Liver (tissue), 3 donors: ENCODE data around the gene BTBD8.

Source experiments
- ATF3 ChIP-seq: IDR thresholded peaks from 2 replicates; pipeline ENCODE4 v1.6.1; 2016; ENCODE audit warnings: antibody characterized with exemption
- CTCF ChIP-seq: fragments of 150-350 bp; IDR thresholded peaks from 2 replicates; pipeline ENCODE4 v1.5.1; 2017; ENCODE audit warnings: improper control_type of control experiment, low read depth, low read length; ENCODE audit not compliant: missing input control
- FOXA1 ChIP-seq: IDR thresholded peaks from 2 replicates; pipeline ENCODE4 v1.6.1; 2016; ENCODE audit warnings: antibody characterized with exemption
- HNF4A ChIP-seq, 2 donors: conservative IDR thresholded peaks; 2 replicates each; pipeline ENCODE4 v1.6.1; 2016; ENCODE audit warnings: antibody characterized with exemption in 2 of 2, mild to moderate bottlenecking in 2 of 2
- SP1 ChIP-seq: IDR thresholded peaks from 2 replicates; pipeline ENCODE4 v1.6.1; 2018; ENCODE audit warnings: antibody characterized with exemption, mild to moderate bottlenecking
- TAF1 ChIP-seq: conservative IDR thresholded peaks from 2 replicates; pipeline ENCODE4 v1.6.1; 2016; ENCODE audit warnings: antibody characterized with exemption, mild to moderate bottlenecking
- YY1 ChIP-seq: IDR thresholded peaks from 2 replicates; pipeline ENCODE4 v1.6.1; 2016; ENCODE audit warnings: antibody characterized with exemption, mild to moderate bottlenecking
- ZBTB33 ChIP-seq: IDR thresholded peaks from 2 replicates; pipeline ENCODE4 v1.6.1; 2016; ENCODE audit warnings: antibody characterized with exemption
- donor health status: healthy.
- donor health status: healthy.

- no peak for TF ChIP-seq CTCF
- TF ChIP-seq YY1: no peak
- TF ChIP-seq TAF1: no peak
- TF ChIP-seq ZBTB33: no peak
- TF ChIP-seq SP1: no peak
- TF ChIP-seq HNF4A (conservative IDR thresholded peaks at IDR 0.05): no peak
- no peak for TF ChIP-seq FOXA1
- TF ChIP-seq ATF3: no peak
Measured at GRCh38 chr1:92117526-92117925, 37.4 kb downstream of the BTBD8 start.
